Heart left ventricle (tissue), 16 donors: ENCODE measurements around the gene RCC1. TPM values are rescaled to one million over a fixed set of nuclear protein-coding genes. Genes with fewer than 3 reads are reported as not detected.
"Not testable (repeated sequence)": the region's sequence is repeated elsewhere in the genome, so short reads cannot be mapped to it uniquely, and the experiment has no call there.

Experiments
- ATAC-seq, 4 donors: fragments of 200-7000 bp; cut with Tn5 transposase; one replicate each; pipeline ENCODE4 v1.9.1; 2020 to 2022; ENCODE audit warnings: moderate library complexity in 4 of 4, mild to moderate bottlenecking in 3 of 4, moderate number of reproducible peaks in 1 of 4
- DNase-seq, 5 donors: peaks; one replicate each; pipeline ENCODE4 v3.0.0-alpha.2; 2020
- H3K27ac ChIP-seq, 12 donors: fragments of 200-600 bp; sonication (generic) in 4 of 12; one replicate each; pipeline versions ENCODE4 v1.5.0 to v1.8.0; 2016 to 2022; ENCODE audit warnings: mild to moderate bottlenecking in 2 of 12
- H3K27me3 ChIP-seq, 9 donors: fragments of 200-600 bp; sonication (generic) in 2 of 9; one replicate each; pipeline versions ENCODE4 v1.5.1 to v1.8.0; 2016 to 2022; ENCODE audit warnings: mild to moderate bottlenecking in 3 of 9
- H3K36me3 ChIP-seq, 9 donors: fragments of 200-600 bp; sonication (generic) in 2 of 9; one replicate each; pipeline versions ENCODE4 v1.5.0 to v1.8.0; 2018 to 2022; ENCODE audit warnings: mild to moderate bottlenecking in 2 of 9
- H3K4me1 ChIP-seq, 12 donors: fragments of 200-600 bp; sonication (generic) in 4 of 12; one replicate each; pipeline versions ENCODE4 v1.5.0 to v1.8.0; 2016 to 2022; ENCODE audit warnings: mild to moderate bottlenecking in 3 of 12
- H3K4me3 ChIP-seq, 12 donors: fragments of 200-600 bp; sonication (generic) in 4 of 12; one replicate each; pipeline versions ENCODE4 v1.5.0 to v1.8.0; 2017 to 2022; ENCODE audit warnings: mild to moderate bottlenecking in 9 of 12, moderate library complexity in 4 of 12
- H3K9me3 ChIP-seq, 12 donors: fragments of 200-600 bp; sonication (generic) in 4 of 12; one replicate each; pipeline versions ENCODE4 v1.5.0 to v1.8.0; 2016 to 2022; ENCODE audit warnings: mild to moderate bottlenecking in 1 of 12
- POLR2A ChIP-seq, 2 donors: fragments of 450-650 bp; IDR thresholded peaks; one replicate each; pipeline ENCODE4 v1.6.1; 2017; ENCODE audit warnings: antibody characterized with exemption in 2 of 2, mild to moderate bottlenecking in 2 of 2, moderate library complexity in 2 of 2
- WGBS, 4 donors: extraction: QIAGEN DNeasy Blood & Tissue Kit in 2 of 4; methylation state at CpG; one replicate each; pipeline versions ENCODE4 v1.1.5 to v1.1.7; 2013 to 2018; 5-methylcytosine and 5-hydroxymethylcytosine counted together
- intact Hi-C, 10 donors: fragments of 100-400 bp; cut with DNase I; formaldehyde crosslinking; loops; one replicate each; pipeline versions ENCODE4 v1.11.1 to v1.14.2; 2022
- polyA plus RNA-seq, 2 donors: library from polyadenylated mRNA; stranded (reverse); fragments of 200-250 nt; gene quantifications; one replicate each; pipeline ENCODE4 v1.2.3, GENCODE V29; 2013
- total RNA-seq, 9 donors: library from RNA; depleted of rRNA in 2 of 9; stranded (reverse); fragments of >200 nt in 2 of 9; fragmentation: NEBNext Ultra II Directional in 3 of 9; extraction: Animal tissue kit (Norgen Biotek cat#: 25700) in 3 of 9; gene quantifications; one replicate each; pipeline versions ENCODE4 v1.1.0 to v1.2.4, GENCODE V29; 2016 to 2023
- TF ChIP-seq, protein P1 (sequence below), 12 donors: fragments of 200-600 bp; sonication (generic) in 4 of 12; IDR thresholded peaks; one replicate each; pipeline versions ENCODE4 v1.5.0 to v1.8.0; 2018 to 2022; ENCODE audit warnings: antibody characterized with exemption in 12 of 12, mild to moderate bottlenecking in 5 of 12
- donor health status: ischemic (EF 13 %, LVEDD 7.1; RV severe dilation, severe dysfunction).
- donor health status: healthy with polysubstance abuse.
- donor health status: DM: no; HTN: yes; CAD: no.
- donor health status: DM: no; HTN: no; CAD: no.
- donor health status: ischemic (EF 25% LVEDD 6.9; RV normal size, moderate dysfunction).
- donor health status: ischemic (EF 25% LVEDD 5.7; RV mildly dilated, moderate dysfunction).
- donor health status: healthy.
- donor health status: DM: yes; HTN: yes; CAD: no.
- donor health status: ischemic (EF 35%, LVEDD 5.7; RV mildly dilated, moderate dysfunction).
- donor health status: nonischemic (EF 11% LVEDD 7.7; RV severe dilation, severe dysfunction).
- donor health status: DM: yes; HTN: yes; CAD: no.
- donor health status: PGD.
- donor health status: ischemic (EF 29% LVEDD 5.4; RV normal size, mild dysfunction).
- donor health status: nonischemic (EF 23%, LVEDD 6.1; RV moderate dilation, normal function).

RCC1 gene
- total and polyA plus RNA-seq, 11 donors = 2.4 to 24.1 (median 5.0) TPM

DNA sequence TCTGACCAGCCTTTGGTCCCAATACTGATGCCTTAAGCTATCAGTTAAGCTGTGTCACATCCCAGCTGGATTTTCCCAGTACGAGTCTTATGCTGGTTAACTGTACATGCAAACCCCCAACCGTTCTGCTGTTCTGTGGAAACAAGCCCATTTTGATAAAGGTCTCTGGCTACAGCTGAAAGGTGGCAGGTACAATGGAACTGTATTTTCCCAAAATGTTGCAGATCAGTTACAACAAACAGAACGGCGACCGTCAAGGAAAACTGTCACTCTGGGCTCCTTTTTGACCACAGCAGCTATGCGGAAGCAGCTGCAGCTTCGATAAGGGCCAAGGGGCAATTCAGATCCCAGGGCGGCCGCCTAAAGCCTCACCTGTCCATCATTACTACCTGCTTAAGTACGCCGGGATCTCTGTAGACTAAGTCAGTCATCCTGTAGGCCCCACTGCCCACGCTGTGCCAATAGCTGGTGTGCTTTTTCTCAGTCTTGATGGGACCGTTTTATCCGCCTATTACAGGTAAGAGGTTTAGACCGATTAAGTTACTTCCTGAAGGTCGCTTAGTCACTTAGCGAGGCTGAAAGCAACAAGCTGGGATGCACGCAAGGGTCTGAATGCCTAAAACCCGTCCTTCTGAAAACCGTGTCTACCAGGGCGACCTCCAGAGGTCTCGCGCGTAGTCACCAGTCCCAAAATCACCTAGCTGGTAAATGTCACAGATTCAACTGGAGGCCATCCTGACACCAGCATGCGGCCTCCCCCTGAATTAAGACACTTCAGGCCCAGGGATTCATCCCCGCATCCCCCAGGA, 75.1 kb downstream of the RCC1 start:
- ATAC-seq (peak; percentile 5 to 41 (median 18)), DNase-seq (peak in 1 of 5 donors; percentile 21)
- 2 to 4% (median 3%) methylated on average over 15 to 26 of the region's 26 CpGs for WGBS, 4 donors
- Histone ChIP-seq H3K27ac (peak overlapping the region; percentile 59 to 94 (median 86)), H3K4me1 (peaks cover 0 to 52% (median 21%) of the 10 kb centered on the region in 12 donors), H3K36me3 (peaks cover 0 to 48% (median 41%) of the 10 kb centered on the region in 9 donors), H3K4me3 (peak overlapping the region; percentile 67 to 99 (median 88)), H3K9me3 (no peaks in the 10 kb centered on the region), H3K27me3 (no peaks in the 10 kb centered on the region)
- intact Hi-C loops = loop anchor here in 4 of 10 donors (1.0 to 10.0 kb wide), 4 partner anchors 28 to 64 kb away; partner anchors contain the start of genes TRNAU1AP (in 2 of the 4), RNU11 (in 1 of the 4) and TAF12 (in 1 of the 4)
- TF ChIP-seq, protein P1, sequence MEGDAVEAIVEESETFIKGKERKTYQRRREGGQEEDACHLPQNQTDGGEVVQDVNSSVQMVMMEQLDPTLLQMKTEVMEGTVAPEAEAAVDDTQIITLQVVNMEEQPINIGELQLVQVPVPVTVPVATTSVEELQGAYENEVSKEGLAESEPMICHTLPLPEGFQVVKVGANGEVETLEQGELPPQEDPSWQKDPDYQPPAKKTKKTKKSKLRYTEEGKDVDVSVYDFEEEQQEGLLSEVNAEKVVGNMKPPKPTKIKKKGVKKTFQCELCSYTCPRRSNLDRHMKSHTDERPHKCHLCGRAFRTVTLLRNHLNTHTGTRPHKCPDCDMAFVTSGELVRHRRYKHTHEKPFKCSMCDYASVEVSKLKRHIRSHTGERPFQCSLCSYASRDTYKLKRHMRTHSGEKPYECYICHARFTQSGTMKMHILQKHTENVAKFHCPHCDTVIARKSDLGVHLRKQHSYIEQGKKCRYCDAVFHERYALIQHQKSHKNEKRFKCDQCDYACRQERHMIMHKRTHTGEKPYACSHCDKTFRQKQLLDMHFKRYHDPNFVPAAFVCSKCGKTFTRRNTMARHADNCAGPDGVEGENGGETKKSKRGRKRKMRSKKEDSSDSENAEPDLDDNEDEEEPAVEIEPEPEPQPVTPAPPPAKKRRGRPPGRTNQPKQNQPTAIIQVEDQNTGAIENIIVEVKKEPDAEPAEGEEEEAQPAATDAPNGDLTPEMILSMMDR (IDR thresholded peaks at IDR 0.05) = peak in 2 of 12 donors; percentile 8 to 25
- no peak for TF ChIP-seq POLR2A (IDR thresholded peaks at IDR 0.05)

DNA sequence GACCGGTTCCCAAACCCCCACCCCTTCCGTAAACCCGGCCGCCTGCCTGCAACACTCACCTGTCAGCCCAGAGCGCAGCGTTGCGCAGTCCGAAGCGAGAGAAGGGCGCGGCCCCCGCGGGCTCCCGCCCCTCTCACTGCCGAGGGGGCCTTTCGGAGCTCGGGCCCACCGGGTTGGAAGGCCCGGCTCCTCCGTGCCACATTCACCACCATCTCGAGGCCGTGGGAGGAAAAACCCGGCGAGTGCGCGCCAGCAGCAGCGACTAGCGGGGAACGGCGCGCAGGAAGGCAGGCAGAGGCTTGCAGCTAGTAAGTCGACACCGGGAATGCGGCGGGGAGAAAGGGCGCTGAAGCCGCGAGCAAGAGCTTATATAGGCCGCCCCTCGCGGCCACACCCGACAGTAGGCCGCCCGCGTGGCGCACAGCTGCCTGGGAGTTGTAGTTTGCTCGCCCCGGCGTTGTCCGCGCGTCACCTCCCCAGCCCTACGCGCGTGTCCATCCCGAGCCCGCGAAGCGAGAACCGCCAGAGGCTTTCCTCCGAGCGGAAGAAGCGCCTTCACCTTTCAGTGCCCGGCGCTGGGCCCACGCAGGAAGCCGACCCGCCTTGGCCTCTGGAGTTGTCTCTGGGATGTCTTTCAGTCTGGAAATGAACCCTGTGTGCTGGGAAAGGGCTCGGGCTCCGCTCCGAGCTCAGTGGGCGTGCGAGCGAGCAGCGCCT, 75.8 kb downstream of the RCC1 start:
- TF ChIP-seq POLR2A (IDR thresholded peaks at IDR 0.05) = peak; percentile 13 to 98
- TF ChIP-seq, protein P1 (IDR thresholded peaks at IDR 0.05) = peak in 3 of 12 donors; percentile 7 to 32 (median 18)
- peak overlapping the region; percentile 59 to 94 (median 86) for H3K27ac ChIP-seq
- 0 to 1% (median 0%) methylated on average over 47 to 75 of the region's 75 CpGs for WGBS, 4 donors

DNA sequence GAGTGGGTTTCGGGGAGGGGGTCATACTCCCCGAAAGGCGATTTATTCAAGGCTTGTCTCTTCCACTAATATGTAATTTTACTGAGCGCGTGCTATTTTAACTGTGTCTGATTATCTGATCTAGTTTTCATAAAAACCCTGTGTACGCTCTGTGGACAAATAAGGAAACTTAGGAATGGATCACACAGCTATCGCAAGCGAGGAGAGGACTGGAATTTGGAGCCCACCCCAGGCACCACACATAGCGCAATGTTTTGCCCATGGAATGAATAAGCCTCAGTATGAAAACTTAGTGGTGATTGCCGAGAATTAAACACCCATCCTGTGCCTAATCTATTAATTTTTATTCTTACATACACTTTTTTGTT, 76.4 kb downstream of the RCC1 start:
- 0 to 2% (median 1%) methylated on average over 9 to 10 of the region's 10 CpGs for WGBS, 4 donors
- Histone ChIP-seq H3K9me3 (no peaks in the 10 kb centered on the region), H3K27me3 (no peaks in the 10 kb centered on the region), H3K4me3 (peak overlapping the region; percentile 67 to 99 (median 88)), H3K4me1 (peaks cover 0 to 46% (median 21%) of the 10 kb centered on the region in 12 donors), H3K36me3 (peaks cover 0 to 37% (median 31%) of the 10 kb centered on the region in 9 donors), H3K27ac (peak overlapping the region; percentile 59 to 94 (median 86))
- DNase-seq (no peak), ATAC-seq (peak in 3 of 4 donors; percentile 4 to 27 (median 26))
- no peak for TF ChIP-seq POLR2A (IDR thresholded peaks at IDR 0.05)
- TF ChIP-seq, protein P1 (IDR thresholded peaks at IDR 0.05) = no peak
- intact Hi-C loops = loop anchor here in 2 of 10 donors (5.0 to 10.0 kb wide), 2 partner anchors 63 to 65 kb away; partner anchors contain the start of genes RNU11 (in 1 of the 2) and TAF12 (in 1 of the 2)

More for the DNA sequence above, 75.8 kb downstream of the RCC1 start:
- DNase-seq (peak; percentile 95 to 98 (median 97)), ATAC-seq (peak; percentile 97 to 99 (median 99))
- no peaks in the 10 kb centered on the region for H3K9me3 ChIP-seq
- H3K27me3 ChIP-seq = no peaks in the 10 kb centered on the region
- peaks cover 0 to 52% (median 21%) of the 10 kb centered on the region in 12 donors for H3K4me1 ChIP-seq
- peak overlapping the region; percentile 67 to 99 (median 88) for H3K4me3 ChIP-seq
- peaks cover 0 to 42% (median 37%) of the 10 kb centered on the region in 9 donors for H3K36me3 ChIP-seq
- intact Hi-C loops = loop anchor here in 4 of 10 donors (1.0 to 10.0 kb wide), 4 partner anchors 28 to 64 kb away; partner anchors contain the start of genes TRNAU1AP (in 2 of the 4), RNU11 (in 1 of the 4) and TAF12 (in 1 of the 4)

DNA sequence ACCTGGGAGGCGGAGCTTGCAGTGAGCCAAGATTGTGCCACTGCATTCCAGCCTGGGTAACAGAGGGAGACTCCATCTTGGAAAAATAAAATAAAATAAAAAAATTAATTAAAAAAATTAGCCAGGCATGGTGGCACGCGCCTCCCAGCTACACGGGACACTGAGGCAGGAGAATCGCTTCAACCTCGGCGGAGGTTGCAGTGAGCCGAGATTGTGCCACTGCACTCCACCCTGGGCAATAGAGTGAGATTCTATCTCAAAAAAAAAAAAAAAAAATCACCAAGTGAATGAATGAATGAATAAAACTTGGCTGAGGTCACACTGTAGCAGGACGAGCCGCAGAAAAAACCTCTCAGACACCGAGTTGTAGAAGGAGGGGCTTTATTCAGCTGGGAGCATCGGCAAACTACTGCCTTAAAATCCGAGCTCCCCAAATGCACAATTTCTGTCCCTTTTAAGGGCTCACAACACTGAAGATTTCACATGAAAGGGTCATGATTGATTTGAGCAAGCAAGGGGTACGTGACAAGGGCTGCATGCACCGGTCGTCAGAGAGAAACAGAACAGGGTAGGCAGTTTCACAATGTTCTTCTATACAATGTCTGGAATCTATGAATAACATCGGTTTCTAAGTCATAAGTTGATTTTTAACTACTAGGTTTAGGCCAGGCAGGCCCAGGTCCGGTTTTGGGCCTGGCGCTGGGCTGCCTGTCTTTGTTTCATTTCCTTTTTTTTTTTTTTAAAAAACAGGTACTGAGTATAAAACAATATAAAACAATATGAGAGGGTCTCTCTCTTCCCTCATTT, 80.9 kb downstream of the RCC1 start:
- not testable (repeated sequence) for ATAC-seq
- intact Hi-C loops = loop anchor here in 1 of 10 donors (10.0 kb wide), 1 partner anchor 58 kb away; the partner anchor contains the start of genes RNU11 and TAF12

More for the DNA sequence above, 80.9 kb downstream of the RCC1 start:
- not testable (repeated sequence) for DNase-seq, H3K27ac ChIP-seq, H3K27me3 ChIP-seq, H3K9me3 ChIP-seq, H3K36me3 ChIP-seq, H3K4me3 ChIP-seq
- peaks cover 0 to 27% (median 5%) of the 10 kb centered on the region in 12 donors for H3K4me1 ChIP-seq
- WGBS, 4 donors = 93 to 94% (median 94%) methylated on average over 19 of the region's 19 CpGs
